Keratinocyte (primary cell): ENCODE data around the gene NECAB3. TPM values are rescaled to one million over a fixed set of nuclear protein-coding genes. Genes with fewer than 3 reads are reported as not detected.

ENCODE experiments used
- DNase-seq: peaks from one replicate; pipeline ENCODE4 v3.0.0-alpha.2; 2011; ENCODE audit warnings: low read depth, missing footprints, low spot score
- FAIRE-seq: peaks from 2 replicates; lab custom pipeline; 2011; peaks lifted over from hg19 to GRCh38; lab: Jason Lieb, UNC
- H2AFZ ChIP-seq: 2 replicates; pipeline ENCODE4 v1.6.0; 2012; ENCODE audit warnings: low read length, control low read depth, inconsistent platforms; ENCODE audit not compliant: control insufficient read depth
- H3K27ac ChIP-seq: 2 replicates; pipeline ENCODE4 v1.5.1; 2011; ENCODE audit warnings: low read length; ENCODE audit not compliant: control insufficient read depth, insufficient read depth
- H3K27me3 ChIP-seq: 3 replicates; pipeline ENCODE4 v1.6.0; 2011; ENCODE audit warnings: low read length; ENCODE audit not compliant: control insufficient read depth, insufficient read depth; ENCODE audit errors: extremely low read depth
- H3K36me3 ChIP-seq, 2 experiments: 2 replicates in 1 of 2; 3 replicates in 1 of 2; pipeline ENCODE4 v1.5.1; 2011; ENCODE audit warnings: low read length in 2 of 2, mild to moderate bottlenecking in 1 of 2; ENCODE audit not compliant: control insufficient read depth in 2 of 2, insufficient read depth in 2 of 2; ENCODE audit errors: extremely low read depth in 1 of 2
- H3K4me1 ChIP-seq: 3 replicates; pipeline ENCODE4 v1.5.1; 2011; ENCODE audit warnings: low read length; ENCODE audit not compliant: control insufficient read depth, insufficient read depth; ENCODE audit errors: extremely low read depth
- H3K4me2 ChIP-seq: 3 replicates; pipeline ENCODE4 v1.6.0; 2011; ENCODE audit warnings: low read depth, low read length; ENCODE audit not compliant: control insufficient read depth, insufficient read depth; ENCODE audit errors: extremely low read depth
- H3K4me3 ChIP-seq, 3 experiments: fragments of 200-600 bp in 1 of 3; sonication (generic) in 1 of 3; 2 replicates in 2 of 3; 3 replicates in 1 of 3; pipeline ENCODE4 v1.5.1; 2011 to 2016; ENCODE audit warnings: low read length in 3 of 3, mild to moderate bottlenecking in 3 of 3, control low read depth in 2 of 3, inconsistent platforms in 1 of 3, low read depth in 1 of 3, mixed read lengths in 1 of 3, mixed run types in 1 of 3, moderate library complexity in 1 of 3; ENCODE audit not compliant: control insufficient read depth in 2 of 3, insufficient read depth in 2 of 3; ENCODE audit errors: extremely low read depth in 1 of 3
- H3K79me2 ChIP-seq: 2 replicates; pipeline ENCODE4 v1.6.0; 2012; ENCODE audit warnings: low read length; ENCODE audit not compliant: control insufficient read depth, insufficient read depth
- H3K9ac ChIP-seq: 3 replicates; pipeline ENCODE4 v1.6.0; 2011; ENCODE audit warnings: low read length; ENCODE audit not compliant: control insufficient read depth, insufficient read depth; ENCODE audit errors: extremely low read depth
- H3K9me1 ChIP-seq: 3 replicates; pipeline ENCODE4 v1.6.0; 2011; ENCODE audit warnings: low read length; ENCODE audit not compliant: control insufficient read depth, insufficient read depth; ENCODE audit errors: extremely low read depth
- H3K9me3 ChIP-seq: 2 replicates; pipeline ENCODE4 v1.5.1; 2012; ENCODE audit warnings: low read depth, low read length; ENCODE audit not compliant: control insufficient read depth
- H4K20me1 ChIP-seq: 3 replicates; pipeline ENCODE4 v1.6.0; 2011; ENCODE audit warnings: low read length; ENCODE audit not compliant: control insufficient read depth, insufficient read depth; ENCODE audit errors: extremely low read depth
- CTCF ChIP-seq, 3 experiments: IDR thresholded peaks in 1 of 3; conservative IDR thresholded peaks in 1 of 3; optimal IDR thresholded peaks in 1 of 3; 2 replicates in 2 of 3; 3 replicates in 1 of 3; pipeline versions ENCODE3 to v1.5.1; 2011; ENCODE audit warnings: low read length in 3 of 3, mild to moderate bottlenecking in 3 of 3, moderate library complexity in 2 of 3, control low read depth in 1 of 3, inconsistent platforms in 1 of 3; ENCODE audit not compliant: insufficient read depth in 2 of 3; ENCODE audit errors: extremely low read depth in 1 of 3
- EZH2 ChIP-seq: IDR thresholded peaks from one replicate; pipeline ENCODE4 v1.6.1; 2012; ENCODE audit warnings: inconsistent platforms, mild to moderate bottlenecking, low read length, moderate library complexity
- dilution Hi-C: fragments of 300-500 bp; cut with MboI; formaldehyde crosslinking; loops from one replicate; pipeline ENCODE4 v1.7.0; 2020; ENCODE audit warnings: low sequenced_read_pairs; ENCODE audit not compliant: extremely low pct_ligation_motif_present
- polyA plus RNA-seq, 5 experiments: library from polyadenylated mRNA; depleted of rRNA in 3 of 5; stranded (reverse) in 3 of 5; stranded (forward) in 1 of 5; unstranded in 1 of 5; fragments of >200 nt; gene quantifications; 1 replicate in 1 of 5; 2 replicates in 3 of 5; 3 replicates in 1 of 5; pipeline versions ENCODE4 v1.2.1 to v1.2.3, GENCODE V29; 2011 to 2012; ENCODE audit warnings: missing spikeins in 2 of 5, low read depth in 1 of 5, low replicate concordance in 1 of 5

NECAB3 gene
- polyA plus RNA-seq, 1 donor (not counting 4 experiments of a cell fraction or from before 2014, with no cell fraction given), result 4.6 TPM

GRCh38 chr20:33672426-33673113 is 1.7 kb downstream of the NECAB3 start:
- no peaks in the 10 kb centered on the region for H3K9me3 ChIP-seq
- no peak overlapping the region for H3K9ac ChIP-seq
- no peaks in the 10 kb centered on the region for H3K36me3 ChIP-seq
- no peaks in the 10 kb centered on the region for H3K27me3 ChIP-seq
- TF ChIP-seq CTCF (optimal IDR thresholded peaks at IDR 0.05 in 1 of 3, IDR thresholded peaks at IDR 0.05 in 1 of 3, conservative IDR thresholded peaks at IDR 0.05 in 1 of 3; ENCODE audit: extremely low read depth in 1 of 3, insufficient read depth in 2 of 3, low read length in 3 of 3) (no peak), EZH2 (no peak)
- peaks cover 6% of the 10 kb centered on the region for H3K4me1 ChIP-seq
- dilution Hi-C loops, result no loop called here
- H3K27ac ChIP-seq, result no peak overlapping the region
- FAIRE-seq (no peak), DNase-seq (no peak)
- no peak overlapping the region for H3K4me3 ChIP-seq
- no peaks in the 10 kb centered on the region for H3K79me2 ChIP-seq
- H3K4me2 ChIP-seq, result no peak overlapping the region
- no peak overlapping the region for H2AFZ ChIP-seq
- no peaks in the 10 kb centered on the region for H4K20me1 ChIP-seq
- H3K9me1 ChIP-seq, result no peaks in the 10 kb centered on the region

- Histone ChIP-seq H2AFZ (no peak overlapping the region), H3K4me2 (no peak overlapping the region), H3K9ac (no peak overlapping the region), H3K36me3 (no peaks in the 10 kb centered on the region), H3K27me3 (no peaks in the 10 kb centered on the region), H3K79me2 (no peaks in the 10 kb centered on the region), H3K9me3 (no peaks in the 10 kb centered on the region), H3K4me1 (peaks cover 11% of the 10 kb centered on the region), H3K27ac (no peak overlapping the region), H3K9me1 (no peaks in the 10 kb centered on the region), H3K4me3 (no peak overlapping the region), H4K20me1 (no peaks in the 10 kb centered on the region)
- no peak for FAIRE-seq
- no peak for DNase-seq
- no peak for TF ChIP-seq EZH2
- no peak for TF ChIP-seq CTCF (optimal IDR thresholded peaks at IDR 0.05 in 1 of 3, IDR thresholded peaks at IDR 0.05 in 1 of 3, conservative IDR thresholded peaks at IDR 0.05 in 1 of 3; ENCODE audit: extremely low read depth in 1 of 3, insufficient read depth in 2 of 3, low read length in 3 of 3)
- dilution Hi-C loops, result no loop called here
These were observed 2.5 kb downstream of the NECAB3 start for GRCh38 chr20:33671573-33672288.
